ENCODE data around the gene MGAT5.

- no peak for TF ChIP-seq CTCF (IDR thresholded peaks at IDR 0.05)
- no peak for TF ChIP-seq TCF7 (CRISPR knock-in tag; IDR thresholded peaks at IDR 0.05; ENCODE audit: low read depth)
- no peak for TF ChIP-seq ATF1 (CRISPR knock-in tag; IDR thresholded peaks at IDR 0.05)
- no peak for TF ChIP-seq CREM (CRISPR knock-in tag; IDR thresholded peaks at IDR 0.05)
- no peak for TF ChIP-seq ZNF138 (CRISPR knock-in tag; conservative IDR thresholded peaks at IDR 0.05)
- TF ChIP-seq, protein P1, sequence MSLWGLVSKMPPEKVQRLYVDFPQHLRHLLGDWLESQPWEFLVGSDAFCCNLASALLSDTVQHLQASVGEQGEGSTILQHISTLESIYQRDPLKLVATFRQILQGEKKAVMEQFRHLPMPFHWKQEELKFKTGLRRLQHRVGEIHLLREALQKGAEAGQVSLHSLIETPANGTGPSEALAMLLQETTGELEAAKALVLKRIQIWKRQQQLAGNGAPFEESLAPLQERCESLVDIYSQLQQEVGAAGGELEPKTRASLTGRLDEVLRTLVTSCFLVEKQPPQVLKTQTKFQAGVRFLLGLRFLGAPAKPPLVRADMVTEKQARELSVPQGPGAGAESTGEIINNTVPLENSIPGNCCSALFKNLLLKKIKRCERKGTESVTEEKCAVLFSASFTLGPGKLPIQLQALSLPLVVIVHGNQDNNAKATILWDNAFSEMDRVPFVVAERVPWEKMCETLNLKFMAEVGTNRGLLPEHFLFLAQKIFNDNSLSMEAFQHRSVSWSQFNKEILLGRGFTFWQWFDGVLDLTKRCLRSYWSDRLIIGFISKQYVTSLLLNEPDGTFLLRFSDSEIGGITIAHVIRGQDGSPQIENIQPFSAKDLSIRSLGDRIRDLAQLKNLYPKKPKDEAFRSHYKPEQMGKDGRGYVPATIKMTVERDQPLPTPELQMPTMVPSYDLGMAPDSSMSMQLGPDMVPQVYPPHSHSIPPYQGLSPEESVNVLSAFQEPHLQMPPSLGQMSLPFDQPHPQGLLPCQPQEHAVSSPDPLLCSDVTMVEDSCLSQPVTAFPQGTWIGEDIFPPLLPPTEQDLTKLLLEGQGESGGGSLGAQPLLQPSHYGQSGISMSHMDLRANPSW (CRISPR knock-in tag; conservative IDR thresholded peaks at IDR 0.05; ENCODE audit: low read depth) = no peak
- no peak for TF ChIP-seq TP53 (CRISPR knock-in tag; IDR thresholded peaks at IDR 0.05)
- TF ChIP-seq TEAD1 (CRISPR knock-in tag; IDR thresholded peaks at IDR 0.05) = no peak
- no peak for TF ChIP-seq NR2C2 (CRISPR knock-in tag; IDR thresholded peaks at IDR 0.05)
- TF ChIP-seq, protein P2, sequence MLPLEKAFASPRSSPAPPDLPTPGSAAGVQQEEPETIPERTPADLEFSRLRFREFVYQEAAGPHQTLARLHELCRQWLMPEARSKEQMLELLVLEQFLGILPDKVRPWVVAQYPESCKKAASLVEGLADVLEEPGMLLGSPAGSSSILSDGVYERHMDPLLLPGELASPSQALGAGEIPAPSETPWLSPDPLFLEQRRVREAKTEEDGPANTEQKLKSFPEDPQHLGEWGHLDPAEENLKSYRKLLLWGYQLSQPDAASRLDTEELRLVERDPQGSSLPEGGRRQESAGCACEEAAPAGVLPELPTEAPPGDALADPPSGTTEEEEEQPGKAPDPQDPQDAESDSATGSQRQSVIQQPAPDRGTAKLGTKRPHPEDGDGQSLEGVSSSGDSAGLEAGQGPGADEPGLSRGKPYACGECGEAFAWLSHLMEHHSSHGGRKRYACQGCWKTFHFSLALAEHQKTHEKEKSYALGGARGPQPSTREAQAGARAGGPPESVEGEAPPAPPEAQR (CRISPR knock-in tag; IDR thresholded peaks at IDR 0.05) = no peak
- no peak for TF ChIP-seq RELA (CRISPR knock-in tag; IDR thresholded peaks at IDR 0.05; ENCODE audit: borderline replicate concordance)
- TF ChIP-seq SMAD3 (CRISPR knock-in tag; IDR thresholded peaks at IDR 0.05; ENCODE audit: borderline replicate concordance) = no peak
- TF ChIP-seq GABPB1 (CRISPR knock-in tag; IDR thresholded peaks at IDR 0.05) = no peak
- TF ChIP-seq ETV6 (CRISPR knock-in tag; IDR thresholded peaks at IDR 0.05) = no peak
These were observed 34.8 kb upstream of the MGAT5 start for GRCh38 chr2:134218930-134219658.
